GM12875 (cell line): ENCODE results near the gene PHETA1.
A peak's percentile ranks its signal among the peaks of the same experiment; 100 is the strongest.

ENCODE experiments used
- H3K4me3 ChIP-seq: one replicate; pipeline ENCODE4 v1.5.1; 2011; ENCODE audit warnings: low read depth, low read length, control low read depth
- TF ChIP-seq, protein P1 (sequence below): IDR thresholded peaks from 2 replicates; pipeline ENCODE4 v1.5.1; 2011; ENCODE audit warnings: low read depth, mild to moderate bottlenecking, control low read depth, inconsistent platforms, low read length, moderate library complexity, borderline replicate concordance; ENCODE audit not compliant: insufficient read depth

PHETA1 gene, protein sequence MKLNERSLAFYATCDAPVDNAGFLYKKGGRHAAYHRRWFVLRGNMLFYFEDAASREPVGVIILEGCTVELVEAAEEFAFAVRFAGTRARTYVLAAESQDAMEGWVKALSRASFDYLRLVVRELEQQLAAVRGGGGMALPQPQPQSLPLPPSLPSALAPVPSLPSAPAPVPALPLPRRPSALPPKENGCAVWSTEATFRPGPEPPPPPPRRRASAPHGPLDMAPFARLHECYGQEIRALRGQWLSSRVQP

DNA sequence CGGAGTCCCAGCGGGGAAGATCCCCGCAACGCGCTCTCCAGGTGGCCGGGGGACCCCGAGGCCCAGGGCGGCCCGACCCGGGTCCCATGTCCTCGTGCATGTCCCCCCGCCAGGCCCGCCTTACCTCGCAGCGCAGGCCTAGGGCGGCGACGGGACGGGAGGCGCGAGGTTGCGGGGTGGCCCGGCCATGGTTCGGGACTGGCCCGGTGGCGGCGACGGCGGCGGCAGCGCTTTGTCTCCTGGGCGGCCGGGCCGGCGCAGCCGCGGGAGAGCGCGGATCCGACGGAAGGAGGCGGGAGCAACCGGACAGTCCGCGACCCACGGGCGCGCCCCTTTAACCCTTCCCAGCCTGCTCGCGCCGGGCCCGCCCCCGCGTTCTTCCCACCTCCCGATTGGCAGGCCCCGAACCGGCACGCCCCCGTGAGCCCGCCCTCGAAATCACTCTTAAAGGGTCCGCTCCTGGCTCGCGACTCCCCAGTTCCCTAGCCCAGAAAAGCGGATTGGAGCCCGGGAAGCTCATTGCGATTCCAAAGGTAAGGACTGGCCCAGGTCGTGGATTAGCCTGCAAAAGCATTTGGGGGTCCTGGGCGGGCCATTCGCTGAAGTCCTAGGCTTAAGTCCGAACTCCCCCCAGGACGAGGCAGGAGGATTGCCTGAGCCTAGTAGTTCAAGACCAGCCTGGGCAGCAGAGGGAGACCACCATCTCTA, at the start of gene PHETA1:
Gene PHETA1 (minus strand): TSS at position 308 of the 708 bp plus-strand sequence. CDS start 5,668 bp downstream, outside the sequence.
- TF ChIP-seq, protein P1, sequence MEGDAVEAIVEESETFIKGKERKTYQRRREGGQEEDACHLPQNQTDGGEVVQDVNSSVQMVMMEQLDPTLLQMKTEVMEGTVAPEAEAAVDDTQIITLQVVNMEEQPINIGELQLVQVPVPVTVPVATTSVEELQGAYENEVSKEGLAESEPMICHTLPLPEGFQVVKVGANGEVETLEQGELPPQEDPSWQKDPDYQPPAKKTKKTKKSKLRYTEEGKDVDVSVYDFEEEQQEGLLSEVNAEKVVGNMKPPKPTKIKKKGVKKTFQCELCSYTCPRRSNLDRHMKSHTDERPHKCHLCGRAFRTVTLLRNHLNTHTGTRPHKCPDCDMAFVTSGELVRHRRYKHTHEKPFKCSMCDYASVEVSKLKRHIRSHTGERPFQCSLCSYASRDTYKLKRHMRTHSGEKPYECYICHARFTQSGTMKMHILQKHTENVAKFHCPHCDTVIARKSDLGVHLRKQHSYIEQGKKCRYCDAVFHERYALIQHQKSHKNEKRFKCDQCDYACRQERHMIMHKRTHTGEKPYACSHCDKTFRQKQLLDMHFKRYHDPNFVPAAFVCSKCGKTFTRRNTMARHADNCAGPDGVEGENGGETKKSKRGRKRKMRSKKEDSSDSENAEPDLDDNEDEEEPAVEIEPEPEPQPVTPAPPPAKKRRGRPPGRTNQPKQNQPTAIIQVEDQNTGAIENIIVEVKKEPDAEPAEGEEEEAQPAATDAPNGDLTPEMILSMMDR, result no peak
- H3K4me3 ChIP-seq, result peak within 1 kb of the TSS; percentile 75

DNA sequence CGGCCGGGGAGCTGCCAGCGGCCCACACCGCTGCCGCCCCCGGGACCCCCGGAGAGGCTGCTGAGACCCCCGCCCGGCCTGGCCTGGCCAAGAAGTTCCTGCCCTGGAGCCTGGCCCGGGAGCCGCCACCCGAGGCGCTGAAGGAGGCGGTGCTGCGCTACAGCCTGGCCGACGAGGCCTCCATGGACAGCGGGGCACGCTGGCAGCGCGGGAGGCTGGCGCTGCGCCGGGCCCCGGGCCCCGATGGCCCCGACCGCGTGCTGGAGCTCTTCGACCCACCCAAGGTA, 49.6 kb upstream of the PHETA1 start:
- no peak overlapping the region for H3K4me3 ChIP-seq
- TF ChIP-seq, protein P1, result no peak

DNA sequence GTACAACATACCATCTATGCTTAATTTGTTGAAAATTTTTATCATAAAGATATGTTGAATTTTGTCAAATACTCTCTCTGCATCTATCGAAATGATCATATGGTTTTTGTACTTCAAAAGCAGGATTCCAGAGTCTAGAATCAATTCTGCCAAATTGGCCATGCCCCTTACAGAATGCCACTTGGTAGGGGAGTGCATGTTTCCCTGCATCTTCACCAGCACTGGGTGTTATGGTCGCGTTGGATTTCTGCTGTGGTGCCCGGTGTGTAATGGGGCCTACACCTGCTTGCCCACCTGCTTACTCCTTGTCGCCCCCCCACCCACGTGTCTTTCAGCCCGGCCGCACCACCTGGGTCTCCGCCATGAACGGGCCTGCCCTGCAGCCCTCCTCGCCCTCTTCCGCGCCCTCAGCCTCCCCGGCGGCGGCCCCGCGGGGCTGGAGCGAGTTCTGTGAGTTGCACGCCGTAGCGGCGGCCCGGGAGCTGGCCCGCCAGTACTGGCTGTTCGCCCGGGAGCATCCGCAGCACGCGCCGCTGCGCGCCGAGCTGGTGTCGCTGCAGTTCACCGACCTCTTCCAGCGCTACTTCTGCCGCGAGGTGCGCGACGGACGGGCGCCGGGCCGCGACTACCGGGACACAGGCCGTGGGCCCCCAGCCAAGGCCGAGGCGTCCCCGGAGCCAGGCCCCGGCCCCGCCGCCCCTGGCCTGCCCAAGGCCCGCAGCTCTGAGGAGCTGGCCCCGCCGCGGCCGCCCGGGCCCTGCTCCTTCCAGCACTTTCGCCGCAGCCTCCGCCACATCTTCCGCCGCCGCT, 49.1 kb upstream of the PHETA1 start:
- TF ChIP-seq, protein P1, result no peak
- no peak overlapping the region for H3K4me3 ChIP-seq

DNA sequence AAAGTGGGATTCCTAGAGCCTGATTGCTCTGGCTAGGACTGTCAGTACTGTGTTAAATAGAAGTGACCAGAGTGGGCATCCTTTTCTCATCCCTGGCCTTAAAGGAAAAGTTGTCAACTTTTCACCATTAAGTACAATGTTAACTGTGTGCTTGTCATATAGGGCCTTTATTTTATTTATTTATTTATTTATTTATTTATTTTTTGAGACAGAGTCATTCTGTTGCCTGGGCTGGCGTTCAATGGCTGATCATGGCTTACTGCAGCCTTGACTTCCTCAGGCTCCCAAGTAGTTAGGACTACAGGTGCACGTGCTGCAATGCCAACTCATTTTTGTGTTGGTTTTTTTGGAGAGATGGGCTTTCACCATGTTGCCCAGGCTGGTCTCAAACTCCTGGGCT, 48.4 kb upstream of the PHETA1 start:
- TF ChIP-seq, protein P1, result no peak
- H3K4me3 ChIP-seq, result no peak overlapping the region

DNA sequence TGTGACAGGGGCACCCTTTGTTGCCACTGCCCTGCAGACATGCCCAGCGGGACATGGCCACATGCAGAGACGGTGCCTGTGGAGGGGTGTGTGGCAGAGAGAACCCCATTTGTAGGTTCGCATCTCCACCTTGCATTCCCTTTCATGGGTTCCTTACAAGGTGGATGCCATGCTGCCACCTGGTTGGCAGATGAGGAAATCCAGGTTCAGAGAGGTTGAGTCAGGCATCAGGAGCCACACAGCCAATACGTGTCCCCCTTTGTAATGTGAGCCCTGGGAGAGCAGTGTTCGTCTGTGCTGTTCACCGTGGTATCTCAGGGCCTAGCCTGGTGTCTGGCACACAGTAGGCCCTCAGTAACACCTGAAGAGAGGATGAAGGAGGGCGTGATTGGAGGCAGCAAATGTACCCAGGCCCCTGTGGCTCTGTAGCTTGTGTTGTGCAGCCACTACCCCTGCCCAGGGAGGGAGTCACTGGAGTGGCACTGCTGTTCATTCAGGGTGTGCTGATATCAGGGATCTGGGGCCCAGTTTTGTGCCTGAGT, 45.9 kb upstream of the PHETA1 start:
- TF ChIP-seq, protein P1, result no peak
- H3K4me3 ChIP-seq, result no peak overlapping the region

DNA sequence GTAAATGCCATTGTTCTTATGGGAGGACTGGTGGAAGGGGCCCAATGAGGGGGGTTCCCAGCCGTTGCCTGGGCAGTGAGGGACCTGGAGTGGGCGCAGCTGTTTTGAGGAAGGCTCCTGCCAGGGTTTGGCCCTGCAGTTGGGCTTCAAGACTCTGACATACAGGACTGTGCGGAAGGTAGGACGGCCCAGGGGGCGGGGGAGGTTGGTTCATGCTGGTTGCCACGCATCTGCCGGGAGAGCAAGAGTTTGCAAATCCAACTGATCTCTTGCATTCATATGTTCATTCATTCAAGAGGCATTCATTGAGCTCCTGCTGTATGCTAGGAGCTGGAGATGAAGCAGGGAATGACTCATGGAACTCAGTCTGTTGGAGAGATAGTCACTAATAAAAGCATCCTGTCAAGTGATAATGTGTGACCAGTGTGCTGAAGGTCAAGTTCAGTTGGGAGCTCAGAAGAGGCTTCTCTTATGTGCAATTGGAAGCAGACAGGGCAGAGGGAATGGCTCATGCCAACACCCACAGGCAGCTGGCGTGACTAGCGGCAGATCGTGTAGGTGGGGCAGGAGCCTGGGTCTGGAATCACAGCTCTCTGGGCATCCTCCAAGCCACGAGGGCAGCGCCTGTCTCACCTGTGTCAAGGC, 44.7 kb upstream of the PHETA1 start:
- TF ChIP-seq, protein P1, result no peak
- no peak overlapping the region for H3K4me3 ChIP-seq
